MV-4-11 (cell line): ENCODE results near the gene SIAE.
"Not testable (repeated sequence)": the region's sequence is repeated elsewhere in the genome, so short reads cannot be mapped to it uniquely, and the experiment has no call there.

Experiments used
- DNase-seq: peaks from one replicate; lab custom pipeline; 2025; lab: John Stamatoyannopoulos, UW

Gene SIAE

DNA sequence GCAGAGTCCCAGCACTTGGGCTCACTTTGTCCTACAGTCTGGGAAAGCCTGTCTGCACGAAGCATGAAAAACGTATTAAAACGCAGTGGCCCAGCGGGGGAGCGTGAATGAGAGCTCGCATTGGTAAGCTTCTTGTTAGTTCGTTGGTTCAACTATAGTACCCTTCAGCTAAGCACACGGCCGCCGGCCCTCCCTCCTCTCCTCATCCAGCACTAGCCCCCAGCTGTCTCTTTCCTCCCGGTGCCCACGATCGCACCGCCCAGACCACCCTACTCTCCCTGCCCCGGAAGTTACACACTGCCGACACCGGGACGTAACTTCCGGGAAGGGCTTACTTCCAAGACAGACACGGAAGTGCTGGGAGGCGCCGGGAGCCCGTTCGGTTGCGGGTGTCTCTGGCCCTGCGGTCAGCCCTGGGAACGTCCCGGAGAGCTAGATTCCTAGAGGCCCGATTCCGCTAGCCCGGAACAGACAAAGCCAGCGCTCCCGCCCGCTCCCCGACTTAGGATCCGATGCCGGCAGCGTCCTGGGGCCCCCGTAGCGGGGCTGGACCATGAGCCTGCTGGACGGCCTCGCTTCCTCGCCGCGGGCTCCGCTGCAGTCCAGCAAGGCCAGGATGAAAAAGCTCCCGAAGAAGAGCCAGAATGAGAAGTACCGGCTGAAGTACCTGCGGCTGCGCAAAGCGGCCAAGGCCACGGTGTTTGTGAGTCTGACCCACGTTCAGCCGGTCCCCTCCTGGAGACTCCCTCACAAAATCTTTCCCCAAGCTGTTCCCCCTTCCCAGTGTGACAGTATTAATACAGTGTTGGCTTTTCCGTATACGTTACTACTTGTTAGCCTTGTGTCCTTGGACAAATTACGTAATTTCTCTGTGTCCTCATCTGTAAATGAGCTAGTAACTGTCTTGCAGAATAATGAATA lies 50.7 kb downstream of the SIAE start, which contains the start of gene TBRG1:
TSS of gene TBRG1 (plus strand) at position 334 of the 921 bp plus-strand sequence. CDS start at position 554, 220 bp downstream.
- DNase-seq: peak; percentile 91

DNA sequence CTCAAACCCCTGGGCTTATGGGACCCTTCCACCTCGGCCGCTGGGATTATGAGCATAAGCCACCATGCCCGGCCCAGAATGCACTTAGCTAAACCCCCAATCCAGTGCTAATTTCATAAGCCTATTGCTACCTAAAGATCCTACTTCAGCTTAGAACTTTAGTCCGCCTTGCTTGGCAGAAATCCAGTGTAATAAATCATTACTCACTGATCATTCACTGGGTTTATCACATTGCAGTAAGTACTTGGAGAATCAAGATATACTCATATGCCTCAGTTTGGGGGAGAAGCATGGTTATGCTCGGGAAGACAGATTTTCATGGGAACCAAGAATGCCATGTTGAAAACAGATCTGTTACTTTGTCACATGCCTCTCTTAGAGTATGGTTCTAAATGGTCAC lies 54.7 kb downstream of the SIAE start:
- no peak for DNase-seq

DNA sequence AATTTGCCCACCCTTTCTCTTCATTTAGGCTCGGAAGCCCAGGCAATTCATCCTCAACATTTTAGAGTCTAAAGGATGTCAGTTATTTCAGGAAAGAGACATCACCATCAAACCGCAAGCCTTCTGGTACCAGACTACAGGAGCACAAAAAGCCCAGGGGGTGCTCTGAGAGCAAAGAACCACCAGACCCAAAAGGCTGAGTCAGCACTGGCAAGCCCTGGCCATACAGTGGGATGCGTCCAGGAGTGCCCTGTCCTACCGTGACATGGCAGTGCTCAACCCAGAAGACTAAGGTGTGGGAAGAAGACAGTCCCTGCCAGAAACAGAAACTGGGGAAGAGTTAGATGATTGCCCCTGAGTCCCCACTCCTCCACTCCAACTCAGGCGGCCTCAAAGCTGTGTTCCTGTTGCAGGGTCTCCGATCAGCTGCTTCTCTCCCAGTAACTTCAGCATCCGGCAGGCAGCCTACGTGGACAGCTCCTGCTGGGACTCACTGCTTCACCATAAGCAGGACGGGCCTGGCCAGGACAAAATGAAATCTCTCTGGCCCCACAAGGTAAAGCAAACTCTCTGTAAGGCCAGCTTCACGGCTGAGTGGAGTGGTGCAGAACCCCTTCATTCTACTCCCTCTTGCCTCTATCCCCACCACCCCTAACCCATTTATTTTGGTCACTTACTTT lies 60.8 kb downstream of the SIAE start:
- no peak for DNase-seq

DNA sequence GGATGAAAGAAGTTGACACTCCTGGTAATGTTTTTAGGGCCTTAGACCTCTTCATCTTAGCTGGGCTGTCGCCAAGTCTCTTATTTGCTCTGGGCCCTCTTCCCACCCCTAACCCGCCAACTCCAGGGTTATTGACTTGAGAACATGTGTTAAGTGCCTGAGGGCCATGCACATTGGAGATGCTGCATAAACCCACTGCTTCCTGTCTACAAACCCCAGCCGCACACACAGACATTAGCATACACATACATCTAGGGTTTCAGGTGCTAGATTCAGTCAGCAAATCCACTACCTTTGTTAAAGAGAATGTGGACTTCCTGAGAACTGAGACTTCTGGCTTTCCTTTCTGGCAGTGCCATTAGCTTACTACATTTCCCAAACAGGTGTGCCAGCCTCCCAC lies 61.5 kb downstream of the SIAE start:
- no peak for DNase-seq

DNA sequence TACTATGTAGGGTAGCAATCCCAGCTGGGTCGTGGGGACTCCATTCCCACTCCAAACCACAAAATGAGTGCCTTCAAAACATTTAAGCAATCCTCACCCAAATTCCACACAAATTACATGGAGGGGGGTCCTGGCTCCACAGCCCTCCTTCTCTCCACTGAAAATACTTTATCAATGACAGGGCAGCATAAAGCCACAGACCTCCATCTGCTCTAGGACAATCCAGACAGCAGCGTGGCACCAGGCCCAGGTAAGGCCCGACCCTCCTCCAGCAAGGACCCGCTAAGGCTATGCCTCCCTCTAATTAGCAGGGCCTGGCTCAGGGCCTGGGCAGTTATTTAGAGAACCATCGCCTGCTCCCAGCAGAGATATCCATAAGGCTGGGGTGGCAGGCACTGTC lies 62.5 kb downstream of the SIAE start, which contains the start of gene PANX3:
TSS of gene PANX3 (plus strand) at position 365 of the 400 bp plus-strand sequence. CDS start 129 bp downstream, outside the sequence.
- DNase-seq: no peak

DNA sequence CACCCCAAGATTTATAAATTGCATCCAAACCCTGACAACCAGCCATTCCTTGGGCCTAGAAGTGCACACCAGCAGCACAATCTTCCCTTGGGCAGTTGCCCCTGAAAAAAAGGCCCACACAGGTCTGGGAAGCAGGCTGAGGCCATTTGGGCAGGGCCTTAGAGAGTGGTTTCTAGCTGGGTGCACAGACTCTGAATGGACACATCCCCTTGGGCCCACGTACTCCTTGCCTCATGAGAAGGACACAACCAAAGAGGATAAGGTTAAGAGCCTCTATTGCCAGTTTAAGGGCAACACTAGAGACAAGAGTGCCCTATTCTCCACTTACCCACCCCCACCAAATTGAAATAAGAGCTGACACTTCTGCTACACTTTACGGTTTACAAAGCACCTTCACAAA lies 63.2 kb downstream of the SIAE start:
- no peak for DNase-seq

DNA sequence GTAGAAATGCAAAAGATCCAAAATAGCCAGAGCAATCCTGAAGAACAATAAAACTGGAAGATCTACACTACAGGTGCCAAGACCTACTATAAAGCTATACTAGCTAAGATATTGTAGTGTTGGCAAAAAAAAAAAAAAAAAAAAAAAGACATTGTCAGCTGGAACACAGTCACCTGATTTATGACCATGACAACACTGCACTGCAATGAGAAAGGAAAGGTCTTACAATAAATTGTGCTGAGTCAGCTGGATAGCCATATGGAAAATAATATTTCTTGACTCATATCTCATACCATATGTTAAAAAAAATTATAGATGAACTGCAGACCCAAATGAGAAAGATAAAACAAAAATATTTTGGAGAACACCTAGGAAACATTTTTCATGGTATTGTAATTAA lies 65.4 kb downstream of the SIAE start:
- no peak for DNase-seq

DNA sequence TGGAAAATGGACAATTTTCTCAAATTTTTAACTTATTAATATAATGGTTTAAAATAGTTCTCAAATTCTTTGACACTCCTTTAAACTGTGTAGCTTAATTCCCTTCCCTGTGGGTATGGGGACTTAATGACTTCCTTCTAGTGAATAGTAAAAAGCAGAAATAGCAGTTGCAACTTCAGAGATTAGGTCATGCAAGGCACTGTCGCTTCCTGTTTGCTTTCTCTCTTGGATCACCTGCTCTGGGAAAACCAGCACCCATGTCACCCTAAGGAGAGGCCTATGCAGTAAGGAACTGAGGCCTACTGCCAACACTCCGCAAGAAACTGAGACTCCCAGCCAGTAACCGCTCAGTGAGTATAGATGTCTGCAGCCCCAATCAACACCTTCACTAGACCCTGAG lies 67.8 kb downstream of the SIAE start:
- DNase-seq: peak; percentile 92

DNA sequence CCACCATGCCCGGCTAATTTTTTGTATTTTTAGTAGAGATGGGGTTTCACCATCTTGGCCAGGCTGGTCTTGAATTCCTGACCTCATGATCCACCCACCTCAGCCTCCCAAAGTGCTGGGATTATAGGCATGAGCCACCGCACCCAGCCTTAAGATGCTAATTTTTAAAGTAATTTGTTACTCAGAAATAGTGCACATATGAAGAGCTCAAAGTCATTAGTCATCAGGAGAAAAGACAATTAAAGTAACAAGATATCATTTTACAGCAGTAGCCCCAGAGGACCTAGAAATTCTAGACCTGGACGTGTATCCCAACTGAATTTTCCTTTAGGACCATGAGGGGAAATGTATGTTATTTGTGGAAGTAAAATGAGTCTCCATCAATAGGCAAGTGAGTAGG lies 70.8 kb downstream of the SIAE start:
- DNase-seq: not testable (repeated sequence)

DNA sequence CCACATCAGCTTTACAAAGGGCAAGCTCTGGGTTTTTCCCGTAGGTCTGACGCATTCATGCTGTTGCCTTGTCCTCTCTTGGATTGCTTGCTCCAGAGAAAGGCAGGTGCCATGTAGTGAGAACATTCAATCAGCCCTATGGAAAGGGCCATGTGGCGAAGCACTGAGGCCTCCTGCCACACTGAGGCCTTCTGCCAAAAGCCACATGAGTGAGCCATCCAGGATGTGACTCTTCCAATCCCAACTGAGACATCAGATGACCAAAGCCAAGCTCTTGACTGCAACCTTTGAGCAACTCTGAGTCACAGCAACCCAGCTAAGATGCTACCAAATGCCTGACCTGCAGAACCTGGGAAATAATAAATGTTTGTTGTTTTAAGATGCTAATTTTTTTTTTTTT lies 71.3 kb downstream of the SIAE start:
- peak; percentile 34 for DNase-seq

DNA sequence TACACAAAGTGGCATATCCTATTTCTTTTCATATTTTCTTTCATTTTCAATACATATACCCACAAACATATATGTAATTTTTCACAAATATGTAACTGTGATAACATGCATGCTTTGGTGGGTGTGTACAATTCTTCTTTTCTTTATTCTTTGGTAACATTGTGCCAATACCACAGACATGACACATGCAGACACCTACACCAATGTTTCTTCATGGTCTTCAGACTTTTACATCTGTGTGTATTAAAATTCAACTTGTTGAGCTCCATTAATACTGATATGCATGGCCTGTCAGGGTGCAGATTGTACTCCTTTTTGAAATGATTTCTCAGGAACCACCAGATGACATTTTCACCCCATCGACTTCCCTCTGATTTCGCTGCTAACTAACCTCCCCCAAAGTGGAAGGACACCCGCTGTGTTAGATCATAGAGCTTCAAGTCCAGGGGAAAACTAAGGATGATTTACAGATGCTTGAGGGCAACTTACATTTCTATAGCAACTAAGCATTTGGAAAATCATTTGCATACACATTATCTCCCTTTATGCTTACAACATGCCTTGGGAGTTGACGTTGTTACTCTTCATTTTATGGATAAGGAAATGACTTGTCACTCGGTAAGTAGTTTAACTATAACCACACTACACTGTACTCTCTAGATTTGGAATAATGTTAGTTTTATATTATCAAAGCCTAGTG lies 72.8 kb downstream of the SIAE start:
- no peak for DNase-seq

DNA sequence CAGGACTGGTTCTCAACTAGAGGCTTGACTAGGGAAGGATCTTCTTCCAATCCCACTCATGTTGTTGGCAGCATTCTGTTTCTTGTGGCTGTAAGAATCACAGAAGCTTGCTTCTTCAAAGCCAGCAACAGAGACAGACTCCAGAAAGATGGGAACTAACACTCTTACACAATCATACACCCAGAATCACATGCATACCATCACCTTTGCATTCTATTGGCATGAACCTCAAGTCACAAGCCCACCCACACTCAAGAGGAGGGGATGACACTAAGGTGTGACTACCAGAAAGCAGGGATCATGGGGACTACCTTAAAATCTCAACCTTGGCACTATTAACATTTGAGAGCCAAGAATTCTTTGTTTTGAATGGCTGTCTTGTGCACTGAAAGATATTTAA lies 75.9 kb downstream of the SIAE start:
- no peak for DNase-seq

DNA sequence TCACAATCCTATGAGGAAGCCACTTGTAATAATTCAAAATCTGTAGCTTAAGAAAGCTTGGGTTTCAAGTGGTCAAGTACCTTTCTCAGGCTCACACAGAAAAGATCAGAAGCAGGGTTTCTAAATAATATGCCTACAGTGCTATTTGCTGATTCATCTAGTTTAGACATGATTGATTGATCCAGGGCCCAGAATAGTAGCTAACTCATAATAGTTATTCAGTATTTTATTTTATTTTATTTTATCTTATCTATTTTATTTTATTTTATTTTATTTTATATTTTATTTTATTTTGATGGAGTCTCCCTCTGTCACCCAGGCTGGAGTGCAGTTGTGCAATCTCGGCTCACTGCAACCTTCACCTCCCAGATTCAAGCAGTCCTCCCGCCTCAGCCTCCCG lies 78.2 kb downstream of the SIAE start:
- no peak for DNase-seq

DNA sequence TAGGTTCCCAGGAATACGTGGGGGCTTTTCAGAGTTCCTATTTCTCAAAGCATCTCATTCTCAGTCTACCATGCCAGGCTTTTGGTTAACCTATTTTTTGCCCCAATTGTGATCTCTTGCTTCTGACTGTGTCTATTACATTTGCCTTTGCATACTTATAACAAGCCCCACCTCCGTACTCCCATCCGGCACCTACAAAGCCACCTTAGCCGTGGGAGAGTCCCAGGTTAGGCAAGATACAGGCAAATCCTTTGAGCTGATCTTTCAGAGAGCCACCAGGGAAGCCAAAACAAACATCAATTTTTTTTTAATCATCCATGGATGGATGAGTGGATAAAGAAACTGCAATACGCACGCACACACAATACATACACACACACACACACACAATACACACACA lies 80.9 kb downstream of the SIAE start:
- no peak for DNase-seq

DNA sequence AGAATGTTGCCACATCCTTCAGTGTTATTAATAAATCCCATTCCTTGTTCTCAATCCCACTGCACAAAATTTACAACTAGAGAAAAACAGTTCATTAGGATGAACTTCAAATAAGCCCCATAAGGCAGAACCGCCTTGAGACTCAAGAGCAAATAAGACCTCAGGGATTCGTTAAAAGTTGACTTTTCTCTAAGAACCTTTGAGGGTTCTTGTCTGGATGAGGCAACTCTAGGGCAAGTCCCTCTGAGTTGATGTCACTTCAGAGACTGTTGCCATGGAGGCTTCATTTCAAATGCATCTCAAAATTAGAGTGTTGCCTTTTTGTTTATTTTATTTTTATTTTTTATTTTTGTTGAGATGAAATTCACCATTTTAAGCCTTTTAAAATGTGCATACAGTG lies 82.1 kb downstream of the SIAE start:
- DNase-seq: no peak

DNA sequence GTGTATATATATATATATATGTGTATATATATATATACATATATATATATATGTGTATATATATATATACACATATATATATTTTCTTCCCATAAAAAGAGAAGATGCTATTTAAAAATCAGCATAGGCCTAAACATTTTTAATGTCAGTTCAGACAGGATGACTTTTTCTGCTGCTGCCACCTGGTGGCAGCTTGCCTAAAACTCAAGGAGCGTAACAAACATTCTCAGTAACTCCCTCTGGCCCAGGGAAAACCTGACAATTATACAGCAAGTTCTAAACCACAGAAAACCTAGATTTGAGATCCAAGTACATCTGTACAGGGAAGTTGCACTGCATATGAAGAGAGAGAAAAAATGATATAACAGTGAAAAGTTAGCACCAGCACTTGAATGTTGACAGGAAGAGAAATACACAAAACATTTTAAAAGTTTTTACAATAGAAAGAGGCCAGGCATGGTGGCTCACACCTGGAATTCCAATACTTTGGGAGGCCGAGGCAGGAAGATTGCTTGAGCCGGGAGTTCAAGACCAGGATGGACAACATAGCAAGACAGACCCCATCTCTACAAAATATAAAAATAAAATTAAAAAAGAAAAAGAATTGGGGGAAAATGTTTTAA lies 87.2 kb downstream of the SIAE start:
- DNase-seq: peak; percentile 33

DNA sequence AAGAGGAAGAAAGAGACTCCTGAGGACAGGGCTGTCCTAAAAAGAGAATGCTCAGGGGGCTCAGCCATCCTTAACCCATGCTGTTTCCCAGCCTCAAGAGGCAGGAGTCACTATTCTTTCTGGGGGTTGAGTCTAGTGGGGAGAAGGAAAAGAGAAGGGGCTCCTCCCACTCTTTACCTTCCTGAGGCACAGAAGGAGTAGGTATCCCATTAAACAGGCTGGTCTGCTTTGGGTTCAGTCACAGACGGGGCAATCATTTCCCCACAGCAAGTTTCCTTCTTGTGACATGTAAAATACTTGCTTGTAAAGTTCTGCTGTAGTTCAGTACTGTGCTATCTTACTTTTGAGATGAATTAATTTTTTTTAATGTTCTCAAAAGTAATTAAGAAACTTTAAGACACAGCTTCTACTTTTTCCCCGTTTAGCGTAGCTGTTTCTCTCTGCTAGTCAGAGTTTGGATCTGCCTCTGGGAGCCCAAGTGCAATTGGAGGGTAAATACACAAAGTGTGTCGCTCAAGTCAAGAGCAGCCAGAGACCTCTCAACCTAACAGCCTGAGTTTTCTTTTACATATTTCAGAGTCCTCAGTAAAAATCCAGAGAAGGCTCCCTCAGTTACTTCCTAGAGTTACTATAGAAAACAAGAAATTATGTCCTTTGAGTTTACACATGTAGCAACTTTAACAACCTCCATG lies 88.7 kb downstream of the SIAE start:
- no peak for DNase-seq

DNA sequence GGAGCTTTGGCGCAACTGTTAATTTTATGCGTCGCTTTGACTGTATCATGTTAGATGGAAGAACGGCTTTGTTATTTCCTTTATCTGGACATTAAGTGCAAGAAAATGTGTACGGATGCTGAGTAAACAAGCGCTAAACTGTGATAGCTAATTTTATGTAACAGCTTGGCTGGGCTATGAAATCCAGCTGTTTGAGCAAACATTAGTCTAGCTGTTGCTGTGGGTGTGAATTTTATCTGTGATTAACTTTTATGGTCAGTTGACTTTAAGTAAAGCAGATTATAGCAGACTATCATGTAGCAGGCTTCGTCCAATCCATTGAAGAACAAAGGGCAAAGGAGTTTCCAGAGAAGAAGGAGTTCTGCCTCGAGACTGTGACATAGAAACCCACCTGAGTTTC lies 89.8 kb downstream of the SIAE start:
- DNase-seq: no peak
